Endometrium (tissue), 2 donors: ENCODE data around the gene ZDHHC7.
"Not testable (repeated sequence)": the region's sequence is repeated elsewhere in the genome, so short reads cannot be mapped to it uniquely, and the experiment has no call there.

Source experiments
- FAIRE-seq: peaks from 2 replicates; lab custom pipeline; 2012; peaks lifted over from hg19 to GRCh38; lab: Jason Lieb, UNC
- donor health status: control.
- donor health status: control.

The ZDHHC7 gene

GRCh38 chr16:85042606-85043005 is 31.3 kb upstream of the ZDHHC7 start:
- FAIRE-seq, result no peak

- no peak for FAIRE-seq
Measured at GRCh38 chr16:85042167-85042526, 30.8 kb upstream of the ZDHHC7 start.

GRCh38 chr16:85041219-85042166 is 30.2 kb upstream of the ZDHHC7 start:
- no peak for FAIRE-seq

GRCh38 chr16:85040685-85041084 is 29.4 kb upstream of the ZDHHC7 start:
- no peak for FAIRE-seq

- FAIRE-seq, result no peak
Measured at GRCh38 chr16:85037721-85038120, 26.4 kb upstream of the ZDHHC7 start.

- no peak for FAIRE-seq
Measured at GRCh38 chr16:85037050-85037410, 25.7 kb upstream of the ZDHHC7 start.

GRCh38 chr16:85036236-85037049 is 25.1 kb upstream of the ZDHHC7 start:
- FAIRE-seq, result no peak

GRCh38 chr16:85034591-85035433 is 23.5 kb upstream of the ZDHHC7 start:
- no peak for FAIRE-seq

- no peak for FAIRE-seq
Measured at GRCh38 chr16:85033171-85033570, 21.8 kb upstream of the ZDHHC7 start.

GRCh38 chr16:85032187-85032586 is 20.9 kb upstream of the ZDHHC7 start:
- FAIRE-seq, result not testable (repeated sequence)

GRCh38 chr16:85031451-85031850 is 20.1 kb upstream of the ZDHHC7 start:
- FAIRE-seq, result no peak

- no peak for FAIRE-seq
Measured at GRCh38 chr16:85029981-85030401, 18.7 kb upstream of the ZDHHC7 start.

GRCh38 chr16:85029408-85029784 is 18.1 kb upstream of the ZDHHC7 start:
- FAIRE-seq, result no peak

- FAIRE-seq, result no peak
Measured at GRCh38 chr16:85028685-85029407, 17.5 kb upstream of the ZDHHC7 start.

GRCh38 chr16:85027958-85028684 is 16.8 kb upstream of the ZDHHC7 start:
- no peak for FAIRE-seq

- no peak for FAIRE-seq
Measured at GRCh38 chr16:85027349-85027957, 16.1 kb upstream of the ZDHHC7 start, which contains the start of gene KIAA0513. KIAA0513 (plus strand) TSS chr16:85027795; CDS start chr16:85067072, 39,277 bp downstream.

GRCh38 chr16:85026703-85027102 is 15.4 kb upstream of the ZDHHC7 start:
- FAIRE-seq, result no peak

- no peak for FAIRE-seq
Measured at GRCh38 chr16:85025781-85026653, 14.7 kb upstream of the ZDHHC7 start.

GRCh38 chr16:85019659-85020245 is 8.4 kb upstream of the ZDHHC7 start:
- no peak for FAIRE-seq
